NOMO-1 treated with dmso at 0.1 percent for 144 hours (cell line): Measurements from ENCODE around the gene HSPA1B.
"Not testable (repeated sequence)": the region's sequence is repeated elsewhere in the genome, so short reads cannot be mapped to it uniquely, and the experiment has no call there.

Experiments
- DNase-seq: peaks from one replicate; lab custom pipeline; 2025; ENCODE audit not compliant: unreplicated experiment; lab: John Stamatoyannopoulos, UW

The HSPA1B gene

DNA sequence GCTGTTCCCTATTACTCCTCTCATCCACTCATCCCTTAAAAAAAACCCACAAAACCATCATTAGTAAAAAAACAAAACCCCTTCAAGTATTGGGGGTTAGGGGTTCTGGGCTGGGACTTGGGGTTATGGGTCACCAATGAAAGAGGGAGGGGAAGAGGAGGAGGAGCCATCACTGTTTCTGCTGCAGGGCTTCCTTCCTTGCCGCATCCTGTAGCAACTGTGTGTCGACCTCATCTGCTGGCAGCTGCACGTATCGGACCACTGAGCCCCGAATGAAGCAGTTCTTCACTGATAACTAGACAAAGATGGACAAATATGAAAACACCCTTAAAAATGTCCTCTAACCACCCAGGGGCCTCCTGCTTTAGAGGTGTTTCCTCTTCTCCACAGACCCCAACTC is 29.9 kb upstream of the HSPA1B start:
- DNase-seq: no peak

DNA sequence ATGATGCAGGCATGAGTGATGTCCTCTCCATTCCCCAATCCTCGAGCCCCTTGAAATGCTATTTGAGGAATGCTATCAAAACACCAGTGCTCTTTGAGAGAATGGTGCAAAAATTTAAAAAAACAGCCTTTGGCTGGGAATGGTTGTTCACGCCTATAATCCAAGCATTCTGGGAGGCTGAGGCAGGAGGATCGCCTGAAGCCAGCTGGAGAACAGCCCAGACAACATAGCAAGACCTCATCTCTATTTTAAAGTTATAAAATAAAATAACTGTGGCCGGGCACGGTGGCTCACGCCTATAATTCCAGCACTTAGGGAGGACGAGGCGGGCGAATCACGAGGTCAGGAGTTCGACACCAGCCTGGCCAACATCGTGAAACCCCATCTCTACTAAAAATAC is 27.8 kb upstream of the HSPA1B start:
- no peak for DNase-seq

DNA sequence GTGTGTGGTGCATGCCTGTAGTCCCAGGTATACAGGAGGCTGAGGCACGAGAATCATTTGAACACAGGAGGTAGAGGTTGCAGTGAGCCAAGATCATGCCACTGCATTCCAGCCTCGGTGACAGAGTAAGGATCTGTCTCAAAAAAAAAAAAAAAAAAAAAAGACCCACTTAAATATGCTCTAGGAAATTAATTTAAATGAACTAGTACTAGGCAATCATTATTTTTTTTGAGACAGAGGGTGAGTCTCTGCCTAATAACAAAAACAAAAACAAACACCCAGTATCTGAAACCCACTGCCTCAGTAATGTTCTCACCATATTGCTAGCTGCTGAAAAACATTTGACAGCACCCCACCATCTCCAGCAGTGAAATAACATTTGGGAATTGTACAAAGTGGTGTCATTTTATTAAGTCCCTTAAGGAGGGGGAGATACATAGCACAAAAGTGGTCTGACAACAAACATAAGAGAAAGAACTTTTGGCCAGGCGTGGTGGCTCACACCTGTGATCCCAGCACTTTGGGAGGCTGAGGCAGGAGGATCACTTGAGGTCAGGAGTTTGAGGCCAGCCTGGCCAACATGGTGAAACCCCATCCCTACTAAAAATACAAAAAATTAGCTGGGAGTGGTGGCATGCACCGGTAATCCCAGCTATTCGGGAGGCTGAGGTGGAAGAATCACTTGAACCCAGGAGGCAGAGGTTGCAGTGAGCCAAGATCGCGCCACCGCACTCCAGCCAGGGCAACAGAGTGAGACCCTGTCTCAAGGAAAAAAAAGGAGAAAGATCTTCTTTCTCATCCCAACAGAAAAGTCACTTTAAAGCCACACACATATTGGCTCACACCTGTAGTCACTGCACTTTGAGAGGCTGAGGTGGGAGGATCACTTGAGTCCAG is 26.3 kb upstream of the HSPA1B start:
- not testable (repeated sequence) for DNase-seq

DNA sequence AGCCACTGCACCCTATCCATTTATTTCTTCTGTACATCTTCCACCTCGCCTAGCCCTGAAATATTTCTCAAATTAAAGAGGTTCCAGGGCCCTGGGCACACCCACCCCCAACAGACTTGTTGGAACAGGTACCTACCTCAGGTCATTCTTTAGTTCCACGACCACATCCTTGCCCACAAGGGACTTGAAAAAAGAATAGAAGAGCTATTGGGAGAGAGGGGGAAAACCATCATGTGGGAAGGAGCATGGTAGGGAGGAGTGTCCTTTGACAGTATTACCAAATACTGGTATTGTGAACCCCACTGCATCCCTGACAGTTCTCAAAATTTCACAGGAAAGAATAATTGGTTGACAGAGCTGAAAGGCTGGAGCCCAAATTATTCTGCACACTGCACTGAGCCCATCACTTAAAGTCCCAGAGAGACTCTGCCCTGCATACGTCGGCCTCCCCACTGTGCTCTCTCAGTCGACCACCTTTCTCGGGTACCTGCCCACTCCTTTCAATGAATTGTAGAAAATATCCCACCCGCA is 21.5 kb upstream of the HSPA1B start:
- DNase-seq: no peak

DNA sequence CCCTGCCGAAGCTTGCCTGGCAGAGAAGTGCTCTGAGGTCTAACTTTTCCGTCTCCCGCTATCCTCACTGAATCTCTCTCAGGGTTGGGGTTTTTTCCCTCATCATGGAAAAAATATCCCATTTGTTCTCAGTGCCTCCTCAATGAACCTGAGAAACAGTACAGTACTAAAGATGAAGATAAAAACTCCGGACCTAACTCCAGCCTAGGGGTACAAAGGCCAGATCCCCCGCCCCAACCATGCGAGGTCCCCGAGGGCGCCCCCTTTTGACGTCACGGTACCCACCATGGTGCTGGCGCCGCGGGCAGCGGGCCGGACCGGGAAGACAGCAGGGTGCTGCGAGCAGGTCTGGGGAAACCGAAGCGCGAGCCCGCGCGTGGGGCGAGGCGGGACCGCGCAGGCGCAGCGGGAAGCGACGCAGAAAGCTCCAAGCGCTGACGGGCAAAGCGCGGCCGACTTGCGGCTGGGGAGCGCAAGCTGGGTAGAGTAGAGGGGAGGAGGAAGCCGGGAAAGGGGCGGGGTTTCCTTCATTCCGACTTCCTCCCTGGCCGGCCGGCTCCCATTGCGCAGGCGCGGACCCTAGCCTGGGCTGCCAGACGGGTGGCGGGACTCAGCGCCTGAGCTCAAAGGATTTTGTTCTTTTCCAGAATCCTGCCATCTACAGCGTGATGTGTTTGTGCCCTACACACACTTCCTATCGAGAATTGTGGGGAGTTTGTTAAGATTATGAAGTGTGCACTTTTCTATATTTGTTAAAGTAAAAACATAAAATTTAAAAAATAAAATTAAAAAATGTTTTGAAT is 20.9 kb upstream of the HSPA1B start, which contains the start of gene LSM2:
TSS of gene LSM2 (minus strand) at position 497 of the 803 bp plus-strand sequence. CDS start at position 288, 209 bp downstream.
- DNase-seq: peak; percentile 92

DNA sequence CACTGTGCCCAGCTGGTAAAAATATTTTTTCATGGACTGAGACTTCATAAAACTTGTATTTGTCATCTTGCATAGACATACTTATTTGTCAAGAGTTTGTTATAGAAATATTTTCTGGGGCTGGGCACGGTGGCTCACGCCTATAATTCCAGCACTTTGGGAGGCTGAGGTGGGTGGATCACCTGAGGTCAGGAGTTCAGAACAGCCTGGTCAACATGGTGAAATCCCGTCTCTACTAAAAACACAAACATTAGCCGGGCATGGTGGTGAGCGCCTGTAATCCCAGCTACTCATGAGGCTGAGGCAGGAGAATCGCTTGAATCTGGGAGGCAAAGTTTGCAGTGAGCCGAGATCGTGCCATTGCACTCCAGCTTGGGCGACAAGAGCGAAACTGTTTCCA is 18.9 kb upstream of the HSPA1B start:
- DNase-seq: not testable (repeated sequence)

DNA sequence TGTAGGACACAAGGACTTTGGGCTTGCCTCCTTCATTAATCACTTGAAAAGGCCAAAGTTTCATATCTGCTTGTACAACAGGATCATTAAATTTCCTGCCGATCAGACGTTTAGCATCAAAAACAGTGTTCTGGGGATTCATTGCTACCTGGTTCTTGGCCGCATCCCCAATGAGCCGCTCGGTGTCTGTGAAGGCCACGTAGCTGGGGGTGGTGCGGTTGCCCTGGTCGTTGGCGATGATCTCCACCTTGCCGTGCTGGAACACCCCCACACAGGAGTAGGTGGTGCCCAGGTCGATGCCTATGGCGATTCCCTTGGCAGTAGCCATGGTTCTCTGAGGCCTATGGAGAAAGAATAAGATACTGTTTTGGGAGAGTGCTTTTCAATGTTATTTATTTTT is 15.9 kb upstream of the HSPA1B start:
- DNase-seq: no peak

DNA sequence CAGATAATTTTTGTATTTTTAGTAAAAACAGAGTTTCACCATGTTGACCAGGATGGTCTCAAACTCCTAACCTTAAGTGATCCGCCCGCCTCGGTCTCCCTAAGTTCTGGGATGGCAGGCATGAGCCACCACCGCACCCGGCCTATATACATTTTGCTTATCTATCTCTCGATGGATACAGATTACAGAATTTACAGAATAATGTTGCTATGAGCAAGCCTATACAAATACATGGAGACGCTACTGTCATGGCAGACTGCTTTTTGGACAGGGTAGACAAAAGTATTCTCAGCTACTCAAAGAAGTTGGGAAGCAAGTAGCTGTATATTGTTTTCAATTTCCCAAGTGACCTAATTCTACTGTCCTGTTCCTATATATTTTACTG is 14.1 kb upstream of the HSPA1B start:
- no peak for DNase-seq

DNA sequence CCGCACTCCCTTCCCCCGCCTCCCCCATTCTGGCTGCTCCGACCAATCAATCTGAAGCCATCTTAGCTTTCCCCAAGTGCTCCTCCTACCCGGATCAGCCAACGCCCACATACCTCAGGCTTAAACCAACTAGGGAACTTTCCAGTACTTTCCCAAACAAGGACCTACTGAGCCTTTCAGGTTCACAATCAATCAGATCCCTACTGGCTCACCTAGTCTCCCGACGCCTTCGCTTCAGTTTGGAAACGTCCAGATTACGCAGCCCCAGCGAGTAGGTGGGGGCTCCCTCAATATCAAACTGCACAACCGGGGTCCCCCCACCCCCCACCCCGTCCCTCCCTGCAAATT is 12.9 kb upstream of the HSPA1B start:
- DNase-seq: peak; percentile 54

DNA sequence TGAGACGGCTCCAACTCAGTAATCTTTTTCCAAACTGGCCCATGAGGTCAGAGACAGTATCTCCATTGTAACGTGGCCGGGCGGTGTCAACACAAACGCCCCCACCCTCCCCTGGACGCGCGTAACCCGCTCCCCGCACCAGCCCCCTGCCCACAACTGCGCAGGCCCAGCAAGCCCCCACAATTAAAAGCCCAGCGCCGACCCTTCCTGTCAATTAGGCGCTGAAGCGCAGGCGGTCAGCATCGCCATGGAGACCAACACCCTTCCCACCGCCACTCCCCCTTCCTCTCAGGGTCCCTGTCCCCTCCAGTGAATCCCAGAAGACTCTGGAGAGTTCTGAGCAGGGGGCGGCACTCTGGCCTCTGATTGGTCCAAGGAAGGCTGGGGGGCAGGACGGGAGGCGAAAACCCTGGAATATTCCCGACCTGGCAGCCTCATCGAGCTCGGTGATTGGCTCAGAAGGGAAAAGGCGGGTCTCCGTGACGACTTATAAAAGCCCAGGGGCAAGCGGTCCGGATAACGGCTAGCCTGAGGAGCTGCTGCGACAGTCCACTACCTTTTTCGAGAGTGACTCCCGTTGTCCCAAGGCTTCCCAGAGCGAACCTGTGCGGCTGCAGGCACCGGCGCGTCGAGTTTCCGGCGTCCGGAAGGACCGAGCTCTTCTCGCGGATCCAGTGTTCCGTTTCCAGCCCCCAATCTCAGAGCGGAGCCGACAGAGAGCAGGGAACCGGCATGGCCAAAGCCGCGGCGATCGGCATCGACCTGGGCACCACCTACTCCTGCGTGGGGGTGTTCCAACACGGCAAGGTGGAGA is 12.3 kb upstream of the HSPA1B start, which contains the start of the genes HSPA1A and HSPA1L:
TSS of gene HSPA1A (plus strand) at position 519 of the 814 bp plus-strand sequence. CDS start at position 733, 214 bp downstream.
TSS of gene HSPA1L (minus strand) at position 259 of the 814 bp plus-strand sequence. CDS start 3,311 bp downstream, outside the sequence.
- peak; percentile 54 for DNase-seq

DNA sequence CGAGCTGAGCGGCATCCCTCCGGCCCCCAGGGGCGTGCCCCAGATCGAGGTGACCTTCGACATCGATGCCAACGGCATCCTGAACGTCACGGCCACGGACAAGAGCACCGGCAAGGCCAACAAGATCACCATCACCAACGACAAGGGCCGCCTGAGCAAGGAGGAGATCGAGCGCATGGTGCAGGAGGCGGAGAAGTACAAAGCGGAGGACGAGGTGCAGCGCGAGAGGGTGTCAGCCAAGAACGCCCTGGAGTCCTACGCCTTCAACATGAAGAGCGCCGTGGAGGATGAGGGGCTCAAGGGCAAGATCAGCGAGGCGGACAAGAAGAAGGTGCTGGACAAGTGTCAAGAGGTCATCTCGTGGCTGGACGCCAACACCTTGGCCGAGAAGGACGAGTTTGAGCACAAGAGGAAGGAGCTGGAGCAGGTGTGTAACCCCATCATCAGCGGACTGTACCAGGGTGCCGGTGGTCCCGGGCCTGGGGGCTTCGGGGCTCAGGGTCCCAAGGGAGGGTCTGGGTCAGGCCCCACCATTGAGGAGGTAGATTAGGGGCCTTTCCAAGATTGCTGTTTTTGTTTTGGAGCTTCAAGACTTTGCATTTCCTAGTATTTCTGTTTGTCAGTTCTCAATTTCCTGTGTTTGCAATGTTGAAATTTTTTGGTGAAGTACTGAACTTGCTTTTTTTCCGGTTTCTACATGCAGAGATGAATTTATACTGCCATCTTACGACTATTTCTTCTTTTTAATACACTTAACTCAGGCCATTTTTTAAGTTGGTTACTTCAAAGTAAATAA is 10.2 kb upstream of the HSPA1B start:
- DNase-seq: peak; percentile 37

DNA sequence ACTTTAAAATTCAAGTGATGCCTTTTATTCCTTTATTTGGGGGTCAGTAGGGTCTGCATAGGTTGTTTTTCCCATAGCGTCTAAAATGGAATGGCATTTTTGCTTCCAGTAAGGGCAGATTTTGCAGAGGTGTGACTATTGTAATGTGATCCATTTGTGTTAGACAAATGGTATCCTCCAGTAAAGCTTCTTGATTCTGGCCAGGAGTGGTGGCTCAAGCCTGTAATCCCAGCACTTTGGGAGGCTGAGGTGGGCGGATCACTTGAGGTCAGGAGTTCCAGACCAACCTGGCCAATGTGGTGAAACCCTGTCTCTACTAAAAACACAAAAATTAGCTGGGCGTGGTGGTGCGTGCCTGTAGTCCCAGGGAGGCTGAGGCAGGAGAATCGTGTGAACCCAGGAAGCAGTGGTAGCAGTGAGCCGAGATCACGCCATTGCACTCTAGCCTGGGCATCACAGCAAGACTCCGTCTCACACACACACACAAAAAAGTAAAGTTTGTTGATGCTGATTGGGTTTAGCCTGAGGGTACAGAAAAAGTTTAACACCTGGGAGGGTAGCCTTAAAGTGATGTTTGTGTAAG is 9.5 kb upstream of the HSPA1B start:
- not testable (repeated sequence) for DNase-seq

DNA sequence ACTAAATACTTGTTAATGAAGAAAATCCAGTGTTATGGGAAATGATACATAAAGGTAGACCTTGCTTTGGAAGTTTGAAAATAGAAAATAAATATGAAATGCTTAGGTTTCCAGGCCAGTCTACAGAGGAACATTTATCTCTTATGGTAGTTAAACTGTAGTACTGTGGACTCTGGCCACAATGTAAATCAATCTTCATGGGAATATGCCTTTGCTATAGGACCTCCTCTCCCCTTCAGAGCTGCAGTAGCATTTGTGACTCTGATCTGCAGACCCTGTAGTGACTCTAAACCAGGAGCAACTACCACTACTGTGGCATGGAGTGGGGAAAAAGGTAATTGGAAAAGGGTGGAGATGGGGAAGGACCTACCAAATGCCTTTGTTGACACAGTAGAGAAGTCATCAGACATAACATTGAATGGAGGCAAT is 7.7 kb upstream of the HSPA1B start:
- DNase-seq: no peak

DNA sequence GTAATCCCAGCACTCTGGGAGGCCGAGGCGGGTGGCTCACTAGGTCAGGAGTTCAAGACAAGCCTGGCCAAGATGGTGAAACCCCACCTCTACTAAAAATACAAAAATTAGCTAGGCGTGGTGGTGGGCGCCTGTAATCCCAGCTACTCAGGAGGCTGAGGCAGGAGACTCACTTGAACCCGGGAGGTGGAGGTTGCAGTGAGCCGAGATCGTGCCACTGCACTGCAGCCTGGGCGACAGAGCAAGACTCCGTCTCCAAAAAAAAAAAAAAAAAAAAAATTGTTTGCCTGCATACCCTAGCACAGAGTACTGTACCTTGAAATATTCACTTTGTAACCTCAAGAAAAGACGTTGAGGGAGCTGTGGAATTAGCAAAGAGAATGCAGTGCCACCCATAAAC is 7.1 kb upstream of the HSPA1B start:
- DNase-seq: not testable (repeated sequence)

DNA sequence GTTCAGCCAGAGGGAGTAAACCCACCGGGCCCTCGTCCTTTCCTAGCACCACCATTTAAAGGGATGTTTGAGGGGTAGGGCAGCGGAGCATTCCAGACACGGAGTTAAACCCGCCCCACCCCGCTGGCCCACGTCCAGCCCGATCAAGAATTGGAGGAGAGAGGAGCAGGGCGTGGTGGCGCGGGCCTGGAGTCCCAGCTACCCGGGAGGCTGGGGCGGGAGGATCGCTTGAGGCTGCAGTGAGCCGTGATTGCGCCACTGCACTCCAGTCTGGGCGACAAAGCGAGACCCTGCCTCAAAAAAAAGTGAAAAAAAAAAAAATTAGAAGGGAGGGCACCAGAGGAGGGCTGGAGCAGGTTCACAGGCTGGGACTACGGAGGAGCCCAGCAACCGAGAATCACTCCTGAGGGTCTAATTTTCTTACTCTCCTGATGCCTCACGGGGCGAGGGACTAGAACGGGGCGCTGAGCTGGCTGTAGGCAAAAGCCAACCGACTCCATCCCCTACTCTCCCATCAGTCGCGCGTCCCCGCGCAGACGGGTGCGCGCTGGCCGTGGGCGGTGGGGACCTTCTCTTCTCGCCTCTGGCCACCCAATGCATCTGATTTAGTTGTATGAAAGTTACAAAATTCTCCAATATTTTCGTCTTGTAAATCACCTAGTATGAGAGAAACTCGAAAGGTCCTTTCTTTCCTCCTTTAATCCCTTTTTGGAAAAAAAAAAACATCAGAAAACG is 6.1 kb upstream of the HSPA1B start:
- no peak for DNase-seq

DNA sequence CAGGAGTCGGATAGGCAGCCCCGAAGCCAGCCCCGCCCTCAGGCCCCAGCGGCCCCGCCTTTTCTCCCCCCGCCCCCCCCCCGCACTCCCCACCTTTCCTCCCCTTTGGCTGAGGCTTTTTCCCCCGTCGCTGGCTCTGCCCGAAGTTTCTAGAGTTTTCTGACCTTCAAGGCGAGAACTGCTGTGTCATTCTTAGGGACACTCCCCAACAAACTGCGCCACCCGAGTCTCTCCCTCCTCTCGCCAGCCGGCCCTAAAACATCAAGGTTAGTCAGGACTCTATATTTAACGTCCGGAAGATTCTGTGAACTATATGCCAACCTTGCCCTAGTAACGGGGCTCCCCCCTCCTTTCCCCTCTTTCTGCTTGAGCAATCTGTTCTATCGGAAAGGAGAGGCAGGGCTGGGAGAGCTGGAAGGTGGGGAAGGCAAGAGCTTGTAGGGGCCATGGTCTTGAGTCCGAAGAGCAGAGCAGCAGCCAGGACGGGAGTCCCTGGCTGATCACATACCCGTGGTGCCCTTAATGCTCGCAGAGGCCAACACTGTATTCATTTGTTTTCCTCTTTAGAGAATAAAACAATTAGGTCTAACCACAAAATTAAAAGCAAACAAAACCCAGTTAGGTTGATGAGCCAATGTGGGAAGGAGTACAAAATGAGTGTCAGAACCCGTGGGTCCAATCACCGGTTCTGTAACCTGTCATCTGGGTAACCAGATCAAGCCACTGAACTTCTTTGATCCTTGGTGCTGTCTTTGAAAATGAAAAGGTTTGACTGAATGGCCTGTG is 5.3 kb upstream of the HSPA1B start:
- DNase-seq: peak; percentile 84

DNA sequence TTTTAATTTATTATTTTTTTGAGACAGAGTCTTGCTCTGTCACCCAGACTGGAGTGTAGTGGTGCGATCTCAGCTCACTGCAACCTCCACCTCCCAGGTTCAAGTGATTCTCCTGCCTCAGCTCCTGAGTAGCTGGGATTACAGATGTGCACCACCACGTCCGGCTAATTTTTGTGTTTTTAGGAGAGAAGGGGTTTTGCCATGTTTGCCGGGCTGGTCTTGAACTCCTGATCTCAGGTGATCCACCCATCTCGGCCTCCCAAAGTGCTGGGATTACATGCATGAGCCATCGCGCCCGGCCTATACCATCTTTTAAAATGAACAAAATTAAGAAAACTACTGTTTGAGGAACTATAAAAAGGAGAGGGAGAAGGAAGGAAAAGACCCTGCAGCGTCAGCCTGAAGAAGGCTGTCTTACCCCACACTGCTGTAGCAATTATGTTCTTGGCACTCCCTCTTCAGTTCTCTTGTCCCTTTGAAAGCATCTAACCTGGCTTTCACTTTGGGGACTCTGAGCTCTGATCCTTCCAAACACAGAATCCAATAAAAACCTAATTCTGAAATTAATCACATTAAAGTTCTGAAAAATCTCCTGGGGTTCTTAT is 3.8 kb upstream of the HSPA1B start:
- DNase-seq: peak; percentile 46

DNA sequence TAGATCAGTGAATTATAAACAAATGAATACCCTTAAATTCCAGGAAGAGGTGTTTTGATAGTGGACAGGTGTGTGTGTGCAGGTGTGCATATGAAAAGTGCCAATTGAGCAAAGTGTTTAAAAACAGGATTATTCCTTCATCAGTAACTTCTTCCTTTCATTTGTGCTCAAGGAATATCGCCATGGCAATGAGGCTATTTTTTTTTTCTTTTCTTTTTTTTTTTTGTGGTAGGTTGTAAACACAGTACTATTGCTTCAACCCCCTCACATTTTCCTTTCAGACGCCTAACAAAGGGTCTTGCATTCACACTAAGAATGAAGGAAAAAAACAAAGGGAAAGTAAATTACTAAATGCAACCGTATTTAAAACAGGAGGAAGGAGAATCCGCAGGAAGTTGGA is 2.0 kb upstream of the HSPA1B start:
- no peak for DNase-seq
